ENCODE data around the gene CUL2.
"Not testable (repeated sequence)": the region's sequence is repeated elsewhere in the genome, so short reads cannot be mapped to it uniquely, and the experiment has no call there.

Gene CUL2

DNA sequence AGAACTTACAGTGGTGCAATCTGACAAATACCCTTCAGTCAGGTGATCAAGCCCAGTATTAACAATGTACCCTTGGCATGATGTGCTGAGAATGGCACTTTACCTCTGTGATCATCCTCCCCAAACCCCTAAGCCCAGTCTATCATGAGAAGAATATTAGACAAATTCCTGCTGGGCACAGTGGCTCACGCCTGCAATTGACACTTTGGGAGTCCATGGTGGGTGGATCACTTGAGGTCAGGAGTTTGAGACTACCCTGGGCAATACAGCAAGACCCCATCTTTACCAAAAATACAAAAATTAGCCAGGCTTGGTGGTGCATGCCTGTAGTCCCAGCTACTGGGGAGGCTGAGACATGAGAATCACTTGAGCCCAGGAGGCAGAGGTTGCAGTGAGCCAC is 7.4 kb upstream of the CUL2 start:
- H3K4me3 ChIP-seq (ENCODE audit: low read length) = no peak overlapping the region
- DNase-seq (ENCODE audit: low read depth) = no peak
- TF ChIP-seq, protein P1, sequence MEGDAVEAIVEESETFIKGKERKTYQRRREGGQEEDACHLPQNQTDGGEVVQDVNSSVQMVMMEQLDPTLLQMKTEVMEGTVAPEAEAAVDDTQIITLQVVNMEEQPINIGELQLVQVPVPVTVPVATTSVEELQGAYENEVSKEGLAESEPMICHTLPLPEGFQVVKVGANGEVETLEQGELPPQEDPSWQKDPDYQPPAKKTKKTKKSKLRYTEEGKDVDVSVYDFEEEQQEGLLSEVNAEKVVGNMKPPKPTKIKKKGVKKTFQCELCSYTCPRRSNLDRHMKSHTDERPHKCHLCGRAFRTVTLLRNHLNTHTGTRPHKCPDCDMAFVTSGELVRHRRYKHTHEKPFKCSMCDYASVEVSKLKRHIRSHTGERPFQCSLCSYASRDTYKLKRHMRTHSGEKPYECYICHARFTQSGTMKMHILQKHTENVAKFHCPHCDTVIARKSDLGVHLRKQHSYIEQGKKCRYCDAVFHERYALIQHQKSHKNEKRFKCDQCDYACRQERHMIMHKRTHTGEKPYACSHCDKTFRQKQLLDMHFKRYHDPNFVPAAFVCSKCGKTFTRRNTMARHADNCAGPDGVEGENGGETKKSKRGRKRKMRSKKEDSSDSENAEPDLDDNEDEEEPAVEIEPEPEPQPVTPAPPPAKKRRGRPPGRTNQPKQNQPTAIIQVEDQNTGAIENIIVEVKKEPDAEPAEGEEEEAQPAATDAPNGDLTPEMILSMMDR (conservative IDR thresholded peaks at IDR 0.05; ENCODE audit: low read length) = no peak

DNA sequence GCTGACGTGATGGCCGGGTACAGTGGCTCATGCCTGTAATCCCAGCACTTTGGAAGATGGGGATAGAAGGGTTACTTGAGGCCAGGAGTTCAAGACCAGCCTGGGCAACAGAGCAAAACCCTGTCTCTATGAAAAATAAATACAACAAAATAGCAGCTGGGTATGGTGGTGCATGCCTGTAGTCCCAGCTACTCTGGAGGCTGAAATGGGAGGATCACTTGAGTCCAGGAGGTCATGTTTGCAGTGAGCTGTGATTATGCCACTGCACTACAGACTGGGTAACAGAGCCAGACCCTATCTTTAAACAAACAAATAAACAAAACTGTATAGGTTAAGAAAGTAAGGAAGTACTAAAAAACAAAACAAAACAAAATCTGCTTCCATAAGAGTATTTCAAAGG is 6.2 kb upstream of the CUL2 start:
- no peak for DNase-seq (ENCODE audit: low read depth)
- TF ChIP-seq, protein P1 (conservative IDR thresholded peaks at IDR 0.05; ENCODE audit: low read length) = no peak

DNA sequence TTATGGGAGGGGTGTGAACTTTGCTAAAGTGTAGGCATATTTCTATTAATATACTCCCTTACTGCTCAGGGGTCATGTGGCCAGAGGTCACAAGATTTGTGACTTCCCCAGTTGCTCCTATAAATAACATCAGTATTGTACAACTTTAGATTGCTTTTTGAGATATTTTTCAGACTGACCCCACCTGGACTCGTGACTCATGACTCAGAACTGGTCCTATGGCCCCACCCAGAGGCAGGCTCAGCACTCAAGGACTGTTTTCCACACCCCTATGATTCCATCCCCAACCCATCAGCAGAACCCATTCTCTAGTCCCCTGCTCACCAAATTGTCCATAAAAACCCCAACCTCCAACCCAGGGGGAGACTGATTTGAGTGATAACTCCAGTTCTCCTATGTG is 2.7 kb upstream of the CUL2 start:
- TF ChIP-seq, protein P1 (conservative IDR thresholded peaks at IDR 0.05; ENCODE audit: low read length) = no peak
- H3K4me3 ChIP-seq (ENCODE audit: low read length) = no peak overlapping the region
- DNase-seq (ENCODE audit: low read depth) = no peak

More for the DNA sequence above, 6.2 kb upstream of the CUL2 start:
- H3K4me3 ChIP-seq (ENCODE audit: low read length) = no peak overlapping the region

DNA sequence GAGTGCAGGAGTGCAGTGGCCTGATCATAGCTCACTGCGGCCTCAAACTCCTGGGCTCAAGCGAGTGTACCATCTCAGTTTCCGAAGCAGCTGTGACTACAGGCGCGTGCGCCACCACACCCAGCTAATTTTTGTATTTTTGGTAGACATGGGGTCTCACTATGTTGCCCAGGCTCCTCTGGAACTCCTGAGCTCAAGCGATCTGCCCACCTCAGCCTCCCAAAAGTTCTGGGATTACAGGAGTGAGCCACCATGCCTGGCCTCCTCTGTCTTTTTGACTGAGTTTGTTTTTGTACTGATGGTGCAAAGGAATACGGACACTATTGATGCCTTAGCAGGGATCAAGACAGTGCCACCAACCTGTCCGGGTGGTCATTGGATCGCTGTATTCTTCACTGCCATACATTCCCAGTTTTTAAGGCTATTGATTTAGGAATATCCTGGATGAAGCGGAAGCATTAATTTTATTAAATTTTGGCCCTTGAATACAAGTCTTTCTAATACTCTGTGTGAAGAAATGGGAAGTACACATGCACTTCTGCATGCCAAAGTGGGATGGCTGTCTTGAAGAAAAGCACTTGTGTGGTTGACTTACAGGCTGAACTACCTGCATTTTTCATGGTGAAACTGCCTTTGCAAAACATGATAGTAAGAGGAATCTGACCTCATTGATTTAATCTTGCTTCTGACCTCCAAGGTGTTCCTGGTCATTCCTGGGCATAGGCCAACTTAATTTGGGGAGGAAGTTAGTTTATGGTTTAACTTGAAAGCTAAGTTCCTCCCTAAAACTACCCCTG is 2.1 kb upstream of the CUL2 start:
- H3K4me3 ChIP-seq (ENCODE audit: low read length) = no peak overlapping the region
- DNase-seq (ENCODE audit: low read depth) = no peak
- TF ChIP-seq, protein P1 (conservative IDR thresholded peaks at IDR 0.05; ENCODE audit: low read length) = no peak

DNA sequence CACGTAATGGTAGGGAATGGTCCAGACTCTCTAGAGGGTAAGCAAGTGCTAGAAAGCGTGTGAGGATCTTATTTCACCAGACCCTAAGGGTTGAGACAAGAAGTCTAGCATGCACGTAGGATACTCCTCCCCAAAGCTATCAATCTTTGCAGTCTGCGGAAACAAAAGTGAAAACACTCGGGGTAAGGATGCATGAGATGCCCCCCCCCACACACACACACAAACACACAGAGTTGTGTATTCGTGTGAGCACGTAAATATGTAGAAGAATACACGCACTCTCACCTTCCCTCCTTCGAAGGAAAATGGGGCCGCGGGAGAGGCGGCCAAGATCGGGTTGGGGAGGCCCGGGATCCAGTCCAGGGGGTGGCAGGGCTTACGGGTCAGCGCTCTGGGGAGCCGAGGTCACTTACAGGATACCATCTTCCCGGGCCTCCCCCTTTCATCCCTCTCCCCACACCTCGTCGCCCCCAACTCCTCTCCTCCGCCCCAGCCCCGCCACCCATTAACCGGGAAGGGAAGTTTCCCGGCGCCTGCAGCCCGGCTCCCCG is 455 bp downstream of the CUL2 start:
- peak overlapping the region; percentile 79 for H3K4me3 ChIP-seq (ENCODE audit: low read length)
- DNase-seq (ENCODE audit: low read depth) = peak; percentile 23
- TF ChIP-seq, protein P1 (conservative IDR thresholded peaks at IDR 0.05; ENCODE audit: low read length) = no peak

DNA sequence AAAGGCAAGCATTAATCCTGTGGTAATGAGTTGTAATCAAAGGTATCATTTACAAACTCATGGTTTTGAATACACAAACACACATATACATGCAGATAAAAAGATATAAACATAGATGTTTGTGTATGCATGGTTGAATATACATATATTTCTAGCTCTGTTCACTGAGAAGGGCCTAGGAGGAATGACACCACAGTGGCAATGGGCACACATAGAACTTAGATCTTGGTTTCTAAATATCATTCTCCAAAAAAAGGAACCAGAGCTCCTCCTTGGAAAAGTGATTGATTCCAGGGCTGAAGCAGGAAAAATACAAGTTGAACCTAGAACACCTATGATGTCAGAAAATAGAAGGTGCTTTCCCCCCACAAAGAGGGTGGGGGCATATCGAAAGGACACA is 6.9 kb downstream of the CUL2 start:
- TF ChIP-seq, protein P1 (conservative IDR thresholded peaks at IDR 0.05; ENCODE audit: low read length) = no peak
- no peak overlapping the region for H3K4me3 ChIP-seq (ENCODE audit: low read length)
- DNase-seq (ENCODE audit: low read depth) = no peak

DNA sequence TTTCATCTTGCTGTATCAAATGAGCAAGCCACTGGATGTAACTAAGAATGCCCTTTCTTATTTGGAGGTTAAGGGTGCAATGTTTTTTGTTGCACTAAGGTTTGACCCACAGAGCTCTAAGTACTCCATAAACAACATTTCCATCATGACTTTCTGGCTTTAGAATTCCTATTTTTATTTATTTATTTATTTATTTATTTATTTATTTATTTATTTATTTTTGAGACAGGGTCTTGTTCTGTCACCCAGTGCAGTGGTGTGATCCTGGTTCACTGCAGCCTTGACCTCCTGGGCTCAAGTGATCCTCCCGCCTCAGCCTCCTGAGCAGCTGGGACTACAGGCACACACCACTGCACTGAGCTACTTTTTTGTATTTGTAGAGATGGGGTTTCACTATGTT is 9.9 kb downstream of the CUL2 start:
- not testable (repeated sequence) for H3K4me3 ChIP-seq (ENCODE audit: low read length); DNase-seq (ENCODE audit: low read depth)

Data from AG10803 (cell line).